Activated CD8-positive, alpha-beta T cell treated with anti-CD3 and anti-CD28 coated beads for 36 hours (primary cell): ENCODE results near the gene ZNF506. TPM values are rescaled to one million over a fixed set of nuclear protein-coding genes. Genes with fewer than 3 reads are reported as not detected.
"Not testable (repeated sequence)": the region's sequence is repeated elsewhere in the genome, so short reads cannot be mapped to it uniquely, and the experiment has no call there.

Experiments
- ATAC-seq: fragments of 200-7000 bp; cut with Tn5 transposase; one replicate; pipeline ENCODE4 v1.10.0; 2021; ENCODE audit warnings: mild to moderate bottlenecking, moderate library complexity
- CTCF ChIA-PET: fragments of 350-600 bp; sonication (Branson Sonifier 250); formaldehyde crosslinking; loops from one replicate; lab custom pipeline; 2021; ENCODE audit warnings: antibody characterized with exemption; lab: Charles Lee
- POLR2A ChIA-PET: fragments of 350-600 bp; sonication (Branson Sonifier 250); formaldehyde crosslinking; loops from one replicate; lab custom pipeline; 2021; ENCODE audit warnings: antibody characterized with exemption; lab: Charles Lee
- DNase-seq: peaks from one replicate; pipeline ENCODE4 v3.0.0-alpha.2; 2020
- H3K27ac Mint-ChIP-seq: one replicate; pipeline ENCODE4 v1.8.0; 2021; ENCODE audit warnings: mild to moderate bottlenecking, mixed read lengths
- H3K27me3 Mint-ChIP-seq: one replicate; pipeline ENCODE4 v1.8.0; 2021; ENCODE audit warnings: mixed read lengths
- H3K36me3 Mint-ChIP-seq: one replicate; pipeline ENCODE4 v1.8.0; 2021; ENCODE audit warnings: low read depth, mixed read lengths
- H3K4me1 Mint-ChIP-seq: one replicate; pipeline ENCODE4 v1.8.0; 2021; ENCODE audit warnings: low read depth, mixed read lengths
- H3K4me3 Mint-ChIP-seq: one replicate; pipeline ENCODE4 v1.8.0; 2021; ENCODE audit warnings: mild to moderate bottlenecking, moderate library complexity, mixed read lengths
- H3K9me3 Mint-ChIP-seq: one replicate; pipeline ENCODE4 v1.8.0; 2021; ENCODE audit warnings: mixed read lengths
- CTCF ChIP-seq: fragments of 200-600 bp; IDR thresholded peaks from one replicate; pipeline ENCODE4 v1.8.0; 2022; ENCODE audit warnings: antibody characterized with exemption, mild to moderate bottlenecking
- intact Hi-C: fragments of 100-400 bp; cut with micrococcal nuclease; formaldehyde crosslinking; loops from one replicate; pipeline ENCODE4 v1.10.0; 2022
- total RNA-seq, 2 experiments: library from RNA; stranded (reverse); gene quantifications; one replicate each; pipeline ENCODE4 v1.2.3, GENCODE V29; 2021

Gene ZNF506
- total RNA-seq, 2 experiments from 2014 or later, result 45.5 to 48.7 TPM

- peaks cover 2% of the 10 kb centered on the region for H3K4me1 Mint-ChIP-seq
- H3K9me3 Mint-ChIP-seq, result no peaks in the 10 kb centered on the region
- TF ChIP-seq CTCF, result no peak
- no peaks in the 10 kb centered on the region for H3K27me3 Mint-ChIP-seq
- CTCF ChIA-PET, result interaction anchor here (0.8 to 1.8 kb wide), 4 partner anchors 11 to 308 kb away, joined by 3 to 4 read pairs (median 3); no protein-coding TSS in a partner anchor
- H3K4me3 Mint-ChIP-seq, result peak overlapping the region; percentile 81
- POLR2A ChIA-PET, result interaction anchor here (1.1 to 1.7 kb wide), 6 partner anchors 7 to 43 kb away, joined by 3 to 5 read pairs (median 4); partner anchors contain the start of gene ZNF93
- peak overlapping the region; percentile 75 for H3K27ac Mint-ChIP-seq
- ATAC-seq, result peak; percentile 55
- H3K36me3 Mint-ChIP-seq, result peaks cover 21% of the 10 kb centered on the region
- DNase-seq, result peak; percentile 82
- intact Hi-C loops, result no loop called here
These were observed 39.3 kb upstream of the ZNF506 start for GRCh38 chr19:19860756-19861390.

GRCh38 chr19:19858751-19859150 lies 37.2 kb upstream of the ZNF506 start:
- DNase-seq (no peak), ATAC-seq (no peak)
- ChIA-PET POLR2A (interaction anchor here (0.6 kb wide), 1 partner anchor 14 kb away, joined by 3 read pairs; no protein-coding TSS in a partner anchor), CTCF (no interaction called here)
- Mint-ChIP-seq H3K27me3 (no peaks in the 10 kb centered on the region), H3K36me3 (peaks cover 23% of the 10 kb centered on the region), H3K4me3 (no peak overlapping the region), H3K27ac (no peak overlapping the region), H3K4me1 (peaks cover 2% of the 10 kb centered on the region), H3K9me3 (no peaks in the 10 kb centered on the region)
- TF ChIP-seq CTCF, result no peak
- intact Hi-C loops, result no loop called here

- intact Hi-C loops, H3K27me3 Mint-ChIP-seq, H3K36me3 Mint-ChIP-seq, ATAC-seq, DNase-seq, H3K9me3 Mint-ChIP-seq, H3K27ac Mint-ChIP-seq, H3K4me1 Mint-ChIP-seq, H3K4me3 Mint-ChIP-seq: not testable (repeated sequence)
- ChIA-PET POLR2A (interaction anchor here (1.3 kb wide), 1 partner anchor 13 kb away, joined by 4 read pairs; the partner anchor contains the start of gene ZNF253), CTCF (interaction anchor here (1.2 kb wide), 1 partner anchor 19 kb away, joined by 4 read pairs; no protein-coding TSS in a partner anchor)
These were observed 30.2 kb upstream of the ZNF506 start for GRCh38 chr19:19851740-19852139.

- intact Hi-C loops, result no loop called here
- Mint-ChIP-seq H3K36me3 (peaks cover 2% of the 10 kb centered on the region), H3K9me3 (peaks cover 2% of the 10 kb centered on the region), H3K4me1 (no peaks in the 10 kb centered on the region), H3K27me3 (no peaks in the 10 kb centered on the region), H3K4me3 (no peak overlapping the region), H3K27ac (no peak overlapping the region)
- DNase-seq (no peak), ATAC-seq (no peak)
- POLR2A ChIA-PET, result interaction anchor here (0.6 kb wide), 1 partner anchor 59 kb away, joined by 3 read pairs; no protein-coding TSS in a partner anchor
- CTCF ChIA-PET, result no interaction called here
- TF ChIP-seq CTCF, result no peak
These were observed 27.5 kb upstream of the ZNF506 start for GRCh38 chr19:19849056-19849455.

- no peaks in the 10 kb centered on the region for H3K4me1 Mint-ChIP-seq
- CTCF ChIA-PET, result no interaction called here
- DNase-seq (no peak), ATAC-seq (no peak)
- peaks cover 5% of the 10 kb centered on the region for H3K9me3 Mint-ChIP-seq
- intact Hi-C loops, result no loop called here
- H3K27me3 Mint-ChIP-seq, result no peaks in the 10 kb centered on the region
- POLR2A ChIA-PET, result no interaction called here
- peaks cover 5% of the 10 kb centered on the region for H3K36me3 Mint-ChIP-seq
- H3K27ac Mint-ChIP-seq, result no peak overlapping the region
- TF ChIP-seq CTCF, result no peak
- H3K4me3 Mint-ChIP-seq, result no peak overlapping the region
These were observed 26.2 kb upstream of the ZNF506 start for GRCh38 chr19:19847781-19848180.
